IPS-18a (cell line): ENCODE measurements around the gene FAM20C.
"Not testable (repeated sequence)": the region's sequence is repeated elsewhere in the genome, so short reads cannot be mapped to it uniquely, and the experiment has no call there.

ENCODE experiments used
- H3K27ac ChIP-seq: one replicate; pipeline ENCODE4 v1.5.1; 2013; ENCODE audit warnings: low read length
- H3K27me3 ChIP-seq: one replicate; pipeline ENCODE4 v1.6.1; 2013; ENCODE audit warnings: mild to moderate bottlenecking, low read length; ENCODE audit not compliant: control insufficient read depth, insufficient read depth
- H3K36me3 ChIP-seq: one replicate; pipeline ENCODE4 v1.6.1; 2013; ENCODE audit warnings: low read depth, low read length; ENCODE audit not compliant: control insufficient read depth
- H3K4me1 ChIP-seq: one replicate; pipeline ENCODE4 v1.6.1; 2013; ENCODE audit warnings: low read depth, low read length; ENCODE audit not compliant: control insufficient read depth
- H3K4me3 ChIP-seq: one replicate; pipeline ENCODE4 v1.5.1; 2013; ENCODE audit warnings: low read length
- H3K9ac ChIP-seq: one replicate; pipeline ENCODE4 v1.6.1; 2013; ENCODE audit warnings: mild to moderate bottlenecking, low read length, moderate library complexity
- H3K9me3 ChIP-seq: one replicate; pipeline ENCODE4 v1.6.1; 2013; ENCODE audit warnings: low read depth, low read length; ENCODE audit not compliant: control insufficient read depth

The FAM20C gene

GRCh38 chr7:293681-294439 is 101.5 kb downstream of the FAM20C start:
- H3K4me3 ChIP-seq = no peak overlapping the region
- H3K9ac ChIP-seq = no peak overlapping the region
- H3K27ac ChIP-seq = no peak overlapping the region
- peaks cover 46% of the 10 kb centered on the region for H3K27me3 ChIP-seq
- no peaks in the 10 kb centered on the region for H3K4me1 ChIP-seq
- H3K9me3 ChIP-seq = no peaks in the 10 kb centered on the region
- H3K36me3 ChIP-seq = no peaks in the 10 kb centered on the region

DNA sequence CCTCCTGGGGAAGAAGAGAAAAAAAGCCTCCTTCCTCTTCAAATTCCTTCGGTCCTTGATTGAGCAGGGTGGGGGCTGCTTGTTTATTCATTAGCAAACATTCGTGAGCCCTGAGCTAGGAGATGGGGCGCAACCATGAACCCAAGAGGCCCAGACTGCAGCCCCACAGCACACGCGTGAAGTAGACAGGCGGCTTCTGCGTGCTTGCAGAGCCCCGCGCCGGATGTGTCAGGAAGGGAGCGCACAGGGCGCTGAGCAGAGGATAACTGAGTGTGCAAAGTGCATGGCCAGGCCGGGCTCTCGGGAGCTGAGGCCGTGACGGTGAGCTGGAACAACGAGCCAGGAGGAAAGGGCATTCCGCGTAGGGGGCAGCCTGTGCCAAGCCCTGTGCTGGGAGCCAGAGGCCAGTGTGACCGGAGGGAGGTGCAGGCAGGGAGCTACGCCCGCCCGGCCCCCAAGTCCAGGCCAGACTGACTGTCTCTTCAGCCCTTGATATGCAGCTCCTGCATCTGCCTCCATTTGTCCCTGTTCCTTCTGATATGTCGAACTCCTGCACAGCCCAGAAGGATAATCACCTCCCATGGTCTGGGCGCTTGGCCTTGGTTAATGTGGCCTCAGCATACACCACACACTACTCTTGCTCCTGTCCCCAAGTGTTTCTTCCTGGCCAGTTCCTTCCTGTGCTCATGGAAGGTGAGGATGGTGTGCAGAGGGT is 102.2 kb downstream of the FAM20C start:
- no peaks in the 10 kb centered on the region for H3K4me1 ChIP-seq
- H3K36me3 ChIP-seq = no peaks in the 10 kb centered on the region
- no peak overlapping the region for H3K27ac ChIP-seq
- no peaks in the 10 kb centered on the region for H3K9me3 ChIP-seq
- H3K27me3 ChIP-seq = peaks cover 39% of the 10 kb centered on the region
- no peak overlapping the region for H3K4me3 ChIP-seq
- no peak overlapping the region for H3K9ac ChIP-seq

DNA sequence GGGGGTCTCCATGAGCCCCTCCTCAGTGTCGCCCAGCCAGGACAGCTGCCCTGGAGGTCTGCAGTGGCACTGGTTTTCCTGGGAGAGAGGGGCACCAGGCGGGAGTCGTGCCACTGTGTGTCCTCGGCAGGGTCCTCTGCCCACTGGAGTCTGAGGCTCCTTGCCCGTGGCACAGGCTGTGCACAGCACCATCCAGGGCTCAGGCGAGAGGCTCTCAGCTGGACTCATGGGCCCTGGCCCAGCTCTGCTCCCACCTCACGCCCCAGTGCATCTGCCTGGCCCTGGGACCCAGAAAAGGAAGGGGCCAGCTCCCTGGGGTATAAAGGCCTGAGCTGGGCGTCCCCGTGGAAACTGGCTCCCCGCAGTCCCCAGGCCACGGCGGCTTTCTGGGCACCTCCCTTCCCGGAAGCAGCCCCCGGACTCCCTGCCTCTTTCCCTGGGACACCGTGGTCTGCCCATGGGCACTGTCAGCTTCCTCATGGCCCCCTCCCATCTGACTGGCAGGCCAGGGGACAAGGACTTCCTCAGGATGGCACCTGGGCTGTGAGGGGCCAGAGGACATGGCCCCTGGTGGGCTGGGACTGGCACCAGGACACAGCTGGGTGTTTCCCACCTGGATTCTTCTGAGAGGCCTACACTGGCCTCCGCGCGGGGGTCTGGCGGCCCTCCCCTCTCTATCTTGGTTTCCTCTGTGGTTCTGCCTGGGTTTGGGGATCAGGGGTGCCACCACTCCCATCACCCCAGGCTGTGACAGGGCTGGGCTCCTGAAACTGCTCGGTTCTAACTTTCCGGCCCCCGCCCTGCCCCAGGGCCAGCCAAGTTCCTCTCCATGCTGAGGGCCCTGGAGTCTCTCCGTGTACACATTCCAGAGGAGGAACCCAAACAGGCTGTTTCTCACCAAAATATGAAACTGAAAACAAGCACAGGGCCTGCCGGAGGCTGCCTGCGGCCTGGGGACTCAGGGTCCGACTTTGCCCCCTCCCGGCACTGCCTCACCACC is 103.1 kb downstream of the FAM20C start:
- no peaks in the 10 kb centered on the region for H3K9me3 ChIP-seq
- peaks cover 30% of the 10 kb centered on the region for H3K27me3 ChIP-seq
- no peaks in the 10 kb centered on the region for H3K36me3 ChIP-seq
- H3K4me1 ChIP-seq = no peaks in the 10 kb centered on the region
- no peak overlapping the region for H3K27ac ChIP-seq
- H3K9ac ChIP-seq = no peak overlapping the region
- no peak overlapping the region for H3K4me3 ChIP-seq

GRCh38 chr7:296373-296945 is 104.1 kb downstream of the FAM20C start:
- Histone ChIP-seq H3K36me3 (no peaks in the 10 kb centered on the region), H3K9ac (no peak overlapping the region), H3K9me3 (no peaks in the 10 kb centered on the region), H3K27ac (no peak overlapping the region), H3K4me1 (no peaks in the 10 kb centered on the region), H3K27me3 (peaks cover 21% of the 10 kb centered on the region), H3K4me3 (no peak overlapping the region)

- not testable (repeated sequence) for H3K9me3 ChIP-seq, H3K9ac ChIP-seq, H3K36me3 ChIP-seq, H3K27ac ChIP-seq, H3K4me1 ChIP-seq, H3K4me3 ChIP-seq
- H3K27me3 ChIP-seq = peaks cover 14% of the 10 kb centered on the region
Observed at GRCh38 chr7:297141-297540, 104.8 kb downstream of the FAM20C start.

- no peak overlapping the region for H3K27ac ChIP-seq
- H3K9me3 ChIP-seq = no peaks in the 10 kb centered on the region
- peaks cover 8% of the 10 kb centered on the region for H3K27me3 ChIP-seq
- H3K9ac ChIP-seq = no peak overlapping the region
- H3K4me1 ChIP-seq = no peaks in the 10 kb centered on the region
- no peaks in the 10 kb centered on the region for H3K36me3 ChIP-seq
- no peak overlapping the region for H3K4me3 ChIP-seq
Observed at GRCh38 chr7:297611-298374, 105.4 kb downstream of the FAM20C start.

DNA sequence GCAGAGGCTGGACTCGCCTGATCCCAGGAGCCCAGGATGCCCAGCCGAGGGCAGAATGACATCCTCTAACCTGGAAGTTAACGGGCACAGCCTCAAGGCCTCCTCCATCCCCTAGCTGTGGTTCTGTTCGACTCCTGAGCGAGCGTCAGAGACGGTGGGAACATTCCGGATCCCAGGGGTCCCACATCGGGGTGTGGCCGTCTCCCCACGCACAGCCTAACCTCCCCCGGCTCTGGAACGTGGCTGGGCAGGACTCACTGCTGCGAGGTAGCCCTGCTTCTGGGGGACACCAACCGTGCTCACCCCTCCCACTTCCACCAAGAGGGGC is 106.0 kb downstream of the FAM20C start:
- no peaks in the 10 kb centered on the region for H3K4me1 ChIP-seq
- H3K36me3 ChIP-seq = no peaks in the 10 kb centered on the region
- no peak overlapping the region for H3K9ac ChIP-seq
- H3K27me3 ChIP-seq = peaks cover 2% of the 10 kb centered on the region
- no peaks in the 10 kb centered on the region for H3K9me3 ChIP-seq
- H3K4me3 ChIP-seq = no peak overlapping the region
- no peak overlapping the region for H3K27ac ChIP-seq

DNA sequence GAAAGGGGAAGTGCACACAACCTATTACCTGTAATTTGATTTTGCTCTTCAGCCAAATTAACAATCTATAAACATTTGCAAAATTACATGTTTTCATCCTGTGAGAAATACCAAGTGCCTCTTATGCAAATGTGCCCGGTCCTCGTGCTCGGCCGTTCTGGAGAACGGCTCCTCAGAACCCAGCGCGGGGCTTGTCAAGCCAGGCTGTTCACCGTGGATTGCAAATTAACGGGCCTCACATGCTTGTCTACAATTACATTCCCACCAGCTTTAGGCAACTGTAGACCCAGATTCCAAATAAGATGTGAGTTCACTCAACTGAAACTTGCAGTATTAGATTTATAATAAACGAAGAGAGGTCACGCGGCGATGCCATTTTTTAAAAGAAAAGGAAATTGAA is 106.4 kb downstream of the FAM20C start:
- Histone ChIP-seq H3K9me3 (no peaks in the 10 kb centered on the region), H3K9ac (no peak overlapping the region), H3K4me1 (no peaks in the 10 kb centered on the region), H3K4me3 (no peak overlapping the region), H3K27me3 (no peaks in the 10 kb centered on the region), H3K27ac (no peak overlapping the region), H3K36me3 (no peaks in the 10 kb centered on the region)

DNA sequence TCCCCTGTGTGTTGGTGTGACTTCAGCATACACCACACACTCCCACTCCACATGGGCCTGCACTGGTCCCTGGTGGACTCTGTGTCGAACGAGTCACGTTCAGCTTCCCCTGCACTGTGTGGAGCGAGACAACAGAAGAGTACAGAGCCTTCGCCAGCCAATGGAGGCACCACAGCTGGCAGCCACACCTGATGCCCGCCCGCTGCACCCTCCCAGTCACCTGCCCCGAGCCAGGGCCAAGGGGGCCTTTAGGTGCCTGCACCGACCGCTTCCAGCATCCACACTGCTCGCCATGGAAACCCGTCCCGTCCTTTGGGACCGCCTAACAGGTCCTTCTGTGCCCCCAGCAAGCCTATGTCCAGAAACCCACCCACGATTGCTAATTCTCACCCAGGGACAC is 106.8 kb downstream of the FAM20C start:
- Histone ChIP-seq H3K9me3 (no peaks in the 10 kb centered on the region), H3K4me3 (no peak overlapping the region), H3K27ac (no peak overlapping the region), H3K27me3 (no peaks in the 10 kb centered on the region), H3K9ac (no peak overlapping the region), H3K36me3 (no peaks in the 10 kb centered on the region), H3K4me1 (no peaks in the 10 kb centered on the region)

GRCh38 chr7:299628-300027 is 107.3 kb downstream of the FAM20C start:
- H3K9ac ChIP-seq = no peak overlapping the region
- no peaks in the 10 kb centered on the region for H3K36me3 ChIP-seq
- H3K9me3 ChIP-seq = no peaks in the 10 kb centered on the region
- H3K27me3 ChIP-seq = no peaks in the 10 kb centered on the region
- no peak overlapping the region for H3K4me3 ChIP-seq
- no peaks in the 10 kb centered on the region for H3K4me1 ChIP-seq
- no peak overlapping the region for H3K27ac ChIP-seq

DNA sequence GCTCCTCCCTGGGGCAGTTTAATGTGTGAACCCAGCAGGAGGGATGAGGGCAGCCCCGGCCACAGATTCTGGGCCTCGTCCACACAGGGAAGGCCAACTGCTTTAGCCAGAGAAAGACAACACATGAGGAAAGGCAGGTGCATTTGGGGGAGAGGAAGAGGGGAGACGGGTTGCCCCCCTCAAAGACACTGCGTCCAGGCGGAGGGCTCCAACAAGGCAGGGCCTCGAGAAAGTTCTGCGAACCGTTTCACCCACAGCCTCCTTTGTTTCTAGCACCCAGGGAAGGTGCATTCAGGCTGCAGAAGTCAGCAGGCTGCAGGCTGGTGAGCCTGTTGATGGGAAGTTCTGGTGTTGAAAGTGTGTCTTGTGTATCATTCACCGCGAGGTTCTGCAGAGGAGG is 107.7 kb downstream of the FAM20C start:
- H3K9ac ChIP-seq = no peak overlapping the region
- H3K9me3 ChIP-seq = no peaks in the 10 kb centered on the region
- no peak overlapping the region for H3K4me3 ChIP-seq
- no peak overlapping the region for H3K27ac ChIP-seq
- no peaks in the 10 kb centered on the region for H3K27me3 ChIP-seq
- no peaks in the 10 kb centered on the region for H3K4me1 ChIP-seq
- H3K36me3 ChIP-seq = no peaks in the 10 kb centered on the region
